A673 (cell line): ENCODE results near the gene TGM5. TPM values are rescaled to one million over a fixed set of nuclear protein-coding genes. Genes with fewer than 3 reads are reported as not detected.

Experiments used
- BruUV-seq: library from RNA; stranded (reverse); fragments of 400-500 nt; replicated peaks from 2 replicates; lab custom pipeline; 2021; lab: Mats Ljungman, UMichigan
- CTCF ChIA-PET: fragments of 300-600 bp; sonication (Branson Sonifier 250); formaldehyde crosslinking; loops from one replicate; lab custom pipeline; 2022; ENCODE audit warnings: antibody characterized with exemption; lab: Charles Lee
- POLR2A ChIA-PET: fragments of 300-600 bp; sonication (Branson Sonifier 250); formaldehyde crosslinking; loops from one replicate; lab custom pipeline; 2022; ENCODE audit warnings: antibody characterized with exemption; ENCODE audit not compliant: low non-redundant PET; lab: Charles Lee
- DNase-seq: peaks from one replicate; pipeline ENCODE4 v3.0.0-alpha.2; 2015; ENCODE audit warnings: low spot score
- H3K27ac ChIP-seq: fragments of 200-600 bp; sonication (generic); 2 replicates; pipeline ENCODE4 v1.5.1; 2016; ENCODE audit warnings: mixed run types, low read depth, mild to moderate bottlenecking, mixed read lengths, antibody characterized with exemption, low read length; ENCODE audit not compliant: poor library complexity, severe bottlenecking
- H3K27me3 ChIP-seq: fragments of 200-600 bp; sonication (generic); replicated peaks from 2 replicates; pipeline ENCODE4 v1.6.1; 2017; ENCODE audit warnings: mixed run types, low read depth, mild to moderate bottlenecking, mixed read lengths, antibody characterized with exemption, low read length; ENCODE audit not compliant: insufficient read depth, poor library complexity
- H3K36me3 ChIP-seq: fragments of 200-600 bp; sonication (generic); 2 replicates; pipeline ENCODE4 v1.6.1; 2016; ENCODE audit warnings: mixed run types, mild to moderate bottlenecking, mixed read lengths, antibody characterized with exemption, low read length; ENCODE audit not compliant: insufficient read depth, poor library complexity, severe bottlenecking
- H3K4me1 ChIP-seq: fragments of 200-600 bp; sonication (generic); 2 replicates; pipeline ENCODE4 v1.6.1; 2017; ENCODE audit warnings: mixed run types, mild to moderate bottlenecking, mixed read lengths, antibody characterized with exemption, low read length; ENCODE audit not compliant: insufficient read depth, poor library complexity, severe bottlenecking
- H3K4me3 ChIP-seq: fragments of 200-600 bp; sonication (generic); 2 replicates; pipeline ENCODE4 v1.5.1; 2016; ENCODE audit warnings: low read depth, mixed run types, mild to moderate bottlenecking, mixed read lengths, low read length; ENCODE audit not compliant: poor library complexity, severe bottlenecking
- H3K9me3 ChIP-seq: fragments of 200-600 bp; sonication (generic); 2 replicates; pipeline ENCODE4 v1.6.1; 2016; ENCODE audit warnings: mixed run types, low read depth, mild to moderate bottlenecking, mixed read lengths, antibody characterized with exemption, low read length; ENCODE audit not compliant: poor library complexity, severe bottlenecking
- CTCF ChIP-seq: fragments of 300-800, 200-600 bp; sonication (generic); conservative IDR thresholded peaks from 2 replicates; pipeline ENCODE4 v1.5.1; 2017; ENCODE audit warnings: low read depth, mild to moderate bottlenecking, antibody characterized with exemption, low read length, moderate library complexity, mixed read lengths
- EZH2 ChIP-seq: fragments of 200-600 bp; sonication (generic); IDR thresholded peaks from 2 replicates; pipeline ENCODE4 v1.6.1; 2017; ENCODE audit warnings: borderline replicate concordance, low read depth, mild to moderate bottlenecking, mixed read lengths, antibody characterized with exemption, low read length; ENCODE audit not compliant: poor library complexity, severe bottlenecking
- intact Hi-C: fragments of 100-400 bp; cut with micrococcal nuclease; formaldehyde crosslinking; loops from one replicate; pipeline ENCODE4 v1.10.0; 2022; ENCODE audit not compliant: unreplicated experiment
- total RNA-seq: library from RNA; stranded (reverse); gene quantifications from 2 replicates; pipeline ENCODE4 v1.2.3, GENCODE V29; 2021

The TGM5 gene
- total RNA-seq, 1 experiment from 2014 or later: not detected

GRCh38 chr15:43283526-43283925 is 16.8 kb upstream of the TGM5 start:
- no TSS peak for BruUV-seq
- POLR2A ChIA-PET: no interaction called here
- CTCF ChIA-PET: interaction anchor here (0.5 to 3.3 kb wide), 3 partner anchors 58 to 649 kb away, joined by 3 to 10 read pairs (median 5); no protein-coding TSS in a partner anchor
- Histone ChIP-seq H3K27ac (no peak overlapping the region), H3K4me3 (no peak overlapping the region), H3K36me3 (no peaks in the 10 kb centered on the region), H3K27me3 (no peaks in the 10 kb centered on the region), H3K4me1 (no peaks in the 10 kb centered on the region), H3K9me3 (no peaks in the 10 kb centered on the region)
- no peak for DNase-seq
- TF ChIP-seq EZH2 (no peak), CTCF (no peak)
- intact Hi-C loops: loop anchor here (5.0 kb wide), 1 partner anchor 91 kb away; no protein-coding TSS in a partner anchor

- no peaks in the 10 kb centered on the region for H3K36me3 ChIP-seq
- H3K27me3 ChIP-seq: no peaks in the 10 kb centered on the region
- H3K9me3 ChIP-seq: no peaks in the 10 kb centered on the region
- no peaks in the 10 kb centered on the region for H3K4me1 ChIP-seq
- no peak for TF ChIP-seq CTCF
- no peak for TF ChIP-seq EZH2
- intact Hi-C loops: loop anchor here (5.0 kb wide), 1 partner anchor 90 kb away; no protein-coding TSS in a partner anchor
- H3K27ac ChIP-seq: no peak overlapping the region
- ChIA-PET CTCF (interaction anchor here (3.3 kb wide), 1 partner anchor 56 kb away, joined by 10 read pairs; no protein-coding TSS in a partner anchor), POLR2A (no interaction called here)
- no TSS peak for BruUV-seq
- H3K4me3 ChIP-seq: no peak overlapping the region
- no peak for DNase-seq
Measured at GRCh38 chr15:43281926-43282602, 15.3 kb upstream of the TGM5 start.

GRCh38 chr15:43280996-43281395 is 14.3 kb upstream of the TGM5 start:
- H3K27me3 ChIP-seq: no peaks in the 10 kb centered on the region
- no peaks in the 10 kb centered on the region for H3K4me1 ChIP-seq
- H3K36me3 ChIP-seq: no peaks in the 10 kb centered on the region
- TF ChIP-seq CTCF: no peak
- TF ChIP-seq EZH2: no peak
- no peak overlapping the region for H3K4me3 ChIP-seq
- no peak for DNase-seq
- ChIA-PET POLR2A (no interaction called here), CTCF (no interaction called here)
- intact Hi-C loops: loop anchor here (5.0 kb wide), 1 partner anchor 89 kb away; no protein-coding TSS in a partner anchor
- no TSS peak for BruUV-seq
- H3K9me3 ChIP-seq: no peaks in the 10 kb centered on the region
- no peak overlapping the region for H3K27ac ChIP-seq
